Osteocyte (in vitro differentiated cells): Measurements from ENCODE around the gene CDH13. TPM values are rescaled to one million over a fixed set of nuclear protein-coding genes. Genes with fewer than 3 reads are reported as not detected.

Experiments
- DNase-seq: peaks from one replicate; pipeline ENCODE4 v3.0.0; 2021; ENCODE audit warnings: mixed read lengths; ENCODE audit not compliant: unreplicated experiment; ENCODE audit errors: extremely low spot score
- H3K27ac Mint-ChIP-seq: one replicate; pipeline ENCODE4 v1.8.0; 2021; ENCODE audit warnings: mild to moderate bottlenecking, mixed read lengths; ENCODE audit not compliant: unreplicated experiment
- H3K27me3 Mint-ChIP-seq: one replicate; pipeline ENCODE4 v1.8.0; 2021; ENCODE audit warnings: mixed read lengths; ENCODE audit not compliant: unreplicated experiment
- H3K36me3 Mint-ChIP-seq: one replicate; pipeline ENCODE4 v1.8.0; 2021; ENCODE audit warnings: mixed read lengths; ENCODE audit not compliant: unreplicated experiment
- H3K4me1 Mint-ChIP-seq: one replicate; pipeline ENCODE4 v1.8.0; 2021; ENCODE audit warnings: mixed read lengths; ENCODE audit not compliant: unreplicated experiment
- H3K4me3 Mint-ChIP-seq: one replicate; pipeline ENCODE4 v1.8.0; 2021; ENCODE audit warnings: mild to moderate bottlenecking, moderate library complexity, mixed read lengths; ENCODE audit not compliant: unreplicated experiment
- H3K9me3 Mint-ChIP-seq: one replicate; pipeline ENCODE4 v1.8.0; 2021; ENCODE audit warnings: mixed read lengths; ENCODE audit not compliant: unreplicated experiment
- total RNA-seq: library from RNA; stranded (reverse); gene quantifications from 2 replicates; pipeline ENCODE4 v1.2.1, GENCODE V29; 2021
- TF ChIP-seq, protein P1 (sequence below): fragments of 200-600 bp; sonication (generic); IDR thresholded peaks from 2 replicates; pipeline ENCODE4 v1.5.0; 2021; ENCODE audit warnings: antibody characterized with exemption, mild to moderate bottlenecking, moderate library complexity

The CDH13 gene
- total RNA-seq, 1 donor from 2014 or later, result 27.0 TPM

DNA sequence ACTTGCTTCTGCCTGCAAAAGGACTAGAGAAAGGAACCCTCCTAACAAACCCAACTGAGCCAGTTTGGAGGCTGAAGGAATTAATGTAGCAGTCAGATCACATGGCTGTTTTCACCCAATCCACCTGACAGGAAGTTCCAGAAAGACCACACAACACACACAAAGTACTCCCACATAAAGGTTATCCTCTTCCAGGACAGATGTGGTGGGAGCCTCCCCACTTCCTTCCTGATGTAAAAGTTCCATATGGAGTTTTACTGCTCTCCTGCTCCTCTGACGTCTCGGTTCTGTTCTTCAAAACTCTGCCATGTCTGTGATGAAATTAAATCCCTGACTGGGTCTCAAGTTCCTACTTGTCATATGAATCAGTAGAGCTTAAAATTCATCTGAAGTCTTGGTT lies 684.0 kb downstream of the CDH13 start:
- TF ChIP-seq, protein P1, sequence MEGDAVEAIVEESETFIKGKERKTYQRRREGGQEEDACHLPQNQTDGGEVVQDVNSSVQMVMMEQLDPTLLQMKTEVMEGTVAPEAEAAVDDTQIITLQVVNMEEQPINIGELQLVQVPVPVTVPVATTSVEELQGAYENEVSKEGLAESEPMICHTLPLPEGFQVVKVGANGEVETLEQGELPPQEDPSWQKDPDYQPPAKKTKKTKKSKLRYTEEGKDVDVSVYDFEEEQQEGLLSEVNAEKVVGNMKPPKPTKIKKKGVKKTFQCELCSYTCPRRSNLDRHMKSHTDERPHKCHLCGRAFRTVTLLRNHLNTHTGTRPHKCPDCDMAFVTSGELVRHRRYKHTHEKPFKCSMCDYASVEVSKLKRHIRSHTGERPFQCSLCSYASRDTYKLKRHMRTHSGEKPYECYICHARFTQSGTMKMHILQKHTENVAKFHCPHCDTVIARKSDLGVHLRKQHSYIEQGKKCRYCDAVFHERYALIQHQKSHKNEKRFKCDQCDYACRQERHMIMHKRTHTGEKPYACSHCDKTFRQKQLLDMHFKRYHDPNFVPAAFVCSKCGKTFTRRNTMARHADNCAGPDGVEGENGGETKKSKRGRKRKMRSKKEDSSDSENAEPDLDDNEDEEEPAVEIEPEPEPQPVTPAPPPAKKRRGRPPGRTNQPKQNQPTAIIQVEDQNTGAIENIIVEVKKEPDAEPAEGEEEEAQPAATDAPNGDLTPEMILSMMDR, result no peak
- no peak for DNase-seq
- Mint-ChIP-seq H3K27ac (no peak overlapping the region), H3K9me3 (no peaks in the 10 kb centered on the region), H3K4me3 (no peak overlapping the region), H3K27me3 (no peaks in the 10 kb centered on the region), H3K36me3 (no peaks in the 10 kb centered on the region), H3K4me1 (peaks cover 24% of the 10 kb centered on the region)

DNA sequence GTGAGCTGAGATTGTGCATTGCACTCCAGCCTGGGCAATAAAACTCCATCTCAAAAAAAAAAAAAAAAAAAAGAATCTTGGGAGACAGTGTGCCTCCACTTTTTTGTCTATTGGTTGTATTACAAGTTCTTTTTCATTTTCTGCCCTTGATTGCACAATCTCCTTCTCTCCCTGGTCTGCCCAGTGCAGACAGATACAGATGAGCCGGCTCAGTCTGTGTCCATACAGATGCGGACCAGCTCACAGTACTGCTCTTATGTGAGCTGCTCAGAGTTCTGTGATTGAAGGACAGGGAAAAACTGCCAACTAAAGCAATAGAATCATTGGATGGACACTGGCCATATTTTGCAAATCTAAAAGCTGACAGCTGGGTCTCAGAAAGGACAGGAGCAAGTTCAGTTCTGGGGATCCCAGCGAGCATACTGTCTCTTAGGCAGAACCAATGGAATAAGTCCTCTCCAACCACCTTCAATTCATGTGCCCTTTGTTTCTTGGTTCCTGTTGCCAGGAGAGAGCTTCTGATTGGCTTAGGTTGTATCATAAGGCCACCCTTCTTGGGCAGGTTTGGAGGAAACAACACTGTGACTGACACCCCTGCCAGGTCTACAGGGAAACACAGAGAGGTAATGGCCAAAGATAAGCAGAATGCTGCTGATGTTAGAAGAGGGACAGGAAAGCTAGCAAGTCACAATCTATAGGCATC lies 685.4 kb downstream of the CDH13 start:
- Mint-ChIP-seq H3K4me3 (no peak overlapping the region), H3K4me1 (peaks cover 19% of the 10 kb centered on the region)

GRCh38 chr16:83312718-83313245 lies 686.0 kb downstream of the CDH13 start:
- Mint-ChIP-seq H3K4me1 (peaks cover 13% of the 10 kb centered on the region), H3K9me3 (no peaks in the 10 kb centered on the region), H3K36me3 (no peaks in the 10 kb centered on the region), H3K27ac (no peak overlapping the region), H3K27me3 (no peaks in the 10 kb centered on the region), H3K4me3 (no peak overlapping the region)
- no peak for DNase-seq
- TF ChIP-seq, protein P1, result no peak

More for the DNA sequence above, 685.4 kb downstream of the CDH13 start:
- Mint-ChIP-seq H3K36me3 (no peaks in the 10 kb centered on the region), H3K27ac (no peak overlapping the region), H3K9me3 (no peaks in the 10 kb centered on the region), H3K27me3 (no peaks in the 10 kb centered on the region)
- TF ChIP-seq, protein P1, result no peak
- no peak for DNase-seq

GRCh38 chr16:83315271-83315670 lies 688.5 kb downstream of the CDH13 start:
- TF ChIP-seq, protein P1, result no peak
- DNase-seq, result no peak
- H3K9me3 Mint-ChIP-seq, result no peaks in the 10 kb centered on the region
- H3K27me3 Mint-ChIP-seq, result no peaks in the 10 kb centered on the region
- no peaks in the 10 kb centered on the region for H3K4me1 Mint-ChIP-seq
- no peak overlapping the region for H3K4me3 Mint-ChIP-seq
- no peaks in the 10 kb centered on the region for H3K36me3 Mint-ChIP-seq
- no peak overlapping the region for H3K27ac Mint-ChIP-seq

GRCh38 chr16:83316458-83316857 lies 689.7 kb downstream of the CDH13 start:
- Mint-ChIP-seq H3K27me3 (no peaks in the 10 kb centered on the region), H3K36me3 (no peaks in the 10 kb centered on the region), H3K9me3 (no peaks in the 10 kb centered on the region), H3K4me1 (no peaks in the 10 kb centered on the region), H3K27ac (no peak overlapping the region), H3K4me3 (no peak overlapping the region)
- no peak for DNase-seq
- TF ChIP-seq, protein P1, result no peak
